Natural killer cell treated with Interleukin-12 subunit alpha and Interleukin-12 subunit beta and Interleukin-15 and Interleukin-18, amount 100 ng/mL, for 72 hours (primary cell): Measurements from ENCODE around the gene DAPK1. TPM values are rescaled to one million over a fixed set of nuclear protein-coding genes. Genes with fewer than 3 reads are reported as not detected.

Experiments
- ATAC-seq, 2 donors: fragments of 150-1000 bp; cut with Tn5 transposase in 1 of 2; sonication (Bioruptor Pico), chemical (Tn5 transposase) in 1 of 2; 2 replicates each; pipeline ENCODE4 v1.10.0; 2021
- DNase-seq: peaks from one replicate; pipeline ENCODE4 v3.0.0; 2022; ENCODE audit warnings: low spot score
- H3K27ac Mint-ChIP-seq, 2 donors: 1 replicate in 1 of 2; 2 replicates in 1 of 2; pipeline ENCODE4 v1.8.0; 2022; ENCODE audit warnings: mixed read lengths in 2 of 2, mild to moderate bottlenecking in 1 of 2, moderate library complexity in 1 of 2
- H3K27me3 Mint-ChIP-seq, 2 donors: 1 replicate in 1 of 2; 2 replicates in 1 of 2; pipeline ENCODE4 v1.8.0; 2022; ENCODE audit warnings: mixed read lengths in 2 of 2
- H3K36me3 Mint-ChIP-seq: one replicate; pipeline ENCODE4 v1.8.0; 2022; ENCODE audit warnings: mixed read lengths
- H3K4me1 Mint-ChIP-seq, 2 donors: 1 replicate in 1 of 2; 2 replicates in 1 of 2; pipeline ENCODE4 v1.8.0; 2022; ENCODE audit warnings: low read depth in 2 of 2, mixed read lengths in 2 of 2, mild to moderate bottlenecking in 1 of 2
- H3K4me3 Mint-ChIP-seq: one replicate; pipeline ENCODE4 v1.8.0; 2022; ENCODE audit warnings: mixed read lengths
- H3K9me3 Mint-ChIP-seq: 2 replicates; pipeline ENCODE4 v1.8.0; 2022; ENCODE audit warnings: mixed read lengths
- total RNA-seq, 2 donors: library from RNA; stranded (reverse); gene quantifications; one replicate each; pipeline ENCODE4 v1.2.3, GENCODE V29; 2022

The DAPK1 gene
- total RNA-seq, 2 donors from 2014 or later: 8.5 to 31.7 TPM

DNA sequence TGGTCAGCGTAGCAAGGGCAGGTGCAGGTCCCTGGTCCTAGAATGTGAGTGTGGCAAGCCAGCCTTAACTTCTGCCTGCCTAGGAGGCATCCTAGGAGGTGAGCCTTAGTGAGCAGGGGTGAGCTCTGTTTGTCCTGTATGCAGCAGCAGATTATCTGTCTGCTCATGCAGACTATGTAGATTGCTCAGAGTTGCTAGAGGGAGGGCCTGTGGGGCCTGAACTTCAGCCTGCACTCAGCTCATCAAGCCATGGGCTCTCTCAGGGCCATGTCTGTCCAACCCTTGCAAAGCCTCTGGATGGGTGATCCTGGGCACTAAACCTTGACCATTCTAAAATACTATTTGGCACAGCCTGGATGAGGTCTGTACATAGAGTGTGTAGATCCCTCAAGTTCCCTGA is 219.8 kb downstream of the DAPK1 start:
- peaks cover 7 to 20% of the 10 kb centered on the region in 2 donors for H3K4me1 Mint-ChIP-seq
- peaks cover 25 to 39% of the 10 kb centered on the region in 2 donors for H3K27me3 Mint-ChIP-seq
- H3K27ac Mint-ChIP-seq: no peak overlapping the region
- H3K4me3 Mint-ChIP-seq: no peak overlapping the region
- ATAC-seq: no peak
- H3K36me3 Mint-ChIP-seq: no peaks in the 10 kb centered on the region
- no peak for DNase-seq
- H3K9me3 Mint-ChIP-seq: peaks cover 6% of the 10 kb centered on the region

DNA sequence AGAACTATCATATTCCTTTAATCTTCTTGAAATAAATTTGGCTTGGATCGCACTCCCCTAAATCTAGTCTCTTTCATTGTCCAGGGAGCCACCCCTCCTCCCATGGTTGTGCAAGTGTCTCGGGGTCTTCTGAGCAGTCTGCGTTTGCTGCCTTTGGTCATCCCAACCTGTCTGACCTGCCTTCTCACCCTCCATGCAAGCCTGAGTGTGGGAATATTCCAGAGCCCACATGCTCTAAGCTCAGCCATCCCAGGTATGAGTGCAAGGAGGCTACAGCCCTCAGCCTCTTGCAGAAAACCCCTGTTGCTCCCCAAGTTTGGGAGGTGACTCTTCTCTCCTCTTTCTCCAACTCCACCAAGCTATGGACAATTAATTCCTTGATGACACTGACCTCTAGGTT is 220.6 kb downstream of the DAPK1 start:
- Mint-ChIP-seq H3K36me3 (no peaks in the 10 kb centered on the region), H3K9me3 (no peaks in the 10 kb centered on the region), H3K27ac (no peak overlapping the region), H3K27me3 (peaks cover 21 to 31% of the 10 kb centered on the region in 2 donors), H3K4me1 (peaks cover under 1 to 13% of the 10 kb centered on the region in 2 donors), H3K4me3 (no peak overlapping the region)
- ATAC-seq: no peak
- DNase-seq: no peak

- no peak for DNase-seq
- peaks cover 0 to 5% of the 10 kb centered on the region in 2 donors for H3K4me1 Mint-ChIP-seq
- no peak overlapping the region for H3K27ac Mint-ChIP-seq
- H3K36me3 Mint-ChIP-seq: no peaks in the 10 kb centered on the region
- H3K27me3 Mint-ChIP-seq: peaks cover 22 to 31% of the 10 kb centered on the region in 2 donors
- H3K4me3 Mint-ChIP-seq: no peak overlapping the region
- ATAC-seq: no peak
- H3K9me3 Mint-ChIP-seq: no peaks in the 10 kb centered on the region
These were observed 221.4 kb downstream of the DAPK1 start for GRCh38 chr9:87718852-87719612.

DNA sequence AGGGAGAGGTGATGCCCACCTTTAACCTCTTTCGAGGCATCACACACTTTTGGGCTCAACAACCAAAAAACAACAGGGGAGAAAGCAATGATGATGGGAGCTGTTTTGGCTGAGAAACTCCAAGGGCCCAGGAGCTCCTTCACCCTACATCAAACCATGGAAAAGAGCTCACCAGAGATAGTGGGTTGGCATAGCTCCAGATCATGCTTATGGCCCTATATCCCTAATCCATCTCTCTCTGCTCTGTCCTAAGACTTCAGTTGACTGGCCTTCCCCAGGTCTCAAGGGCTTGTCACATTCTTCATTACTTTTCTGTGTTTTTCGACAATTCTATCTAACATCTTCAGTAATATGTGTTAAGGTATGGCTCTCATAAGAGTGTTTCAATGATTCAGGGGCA is 222.5 kb downstream of the DAPK1 start:
- Mint-ChIP-seq H3K27ac (no peak overlapping the region), H3K9me3 (no peaks in the 10 kb centered on the region), H3K27me3 (peaks cover 24 to 31% of the 10 kb centered on the region in 2 donors)

GRCh38 chr9:87722393-87723088 is 224.9 kb downstream of the DAPK1 start:
- no peak overlapping the region for H3K27ac Mint-ChIP-seq
- no peaks in the 10 kb centered on the region for H3K36me3 Mint-ChIP-seq
- no peak overlapping the region for H3K4me3 Mint-ChIP-seq
- peaks cover 31 to 33% of the 10 kb centered on the region in 2 donors for H3K27me3 Mint-ChIP-seq
- ATAC-seq (no peak), DNase-seq (no peak)
- no peaks in the 10 kb centered on the region for H3K9me3 Mint-ChIP-seq
- peaks cover 0 to 6% of the 10 kb centered on the region in 2 donors for H3K4me1 Mint-ChIP-seq

More for the DNA sequence above, 222.5 kb downstream of the DAPK1 start:
- Mint-ChIP-seq H3K36me3 (no peaks in the 10 kb centered on the region), H3K4me3 (no peak overlapping the region), H3K4me1 (no peaks in the 10 kb centered on the region)
- ATAC-seq (no peak), DNase-seq (no peak)

- Mint-ChIP-seq H3K4me1 (peaks cover 0 to 6% of the 10 kb centered on the region in 2 donors), H3K9me3 (no peaks in the 10 kb centered on the region)
- ATAC-seq: no peak
These were observed 227.8 kb downstream of the DAPK1 start for GRCh38 chr9:87725356-87725899.

GRCh38 chr9:87725900-87726709 is 228.4 kb downstream of the DAPK1 start, which contains the start of gene CTSL:
Gene CTSL, plus strand, starts transcription at chr9:87726119. Its CDS starts 1,485 bp downstream, at chr9:87727604.
- Mint-ChIP-seq H3K27me3 (peaks cover 31 to 32% of the 10 kb centered on the region in 2 donors), H3K4me1 (peaks cover 0 to 6% of the 10 kb centered on the region in 2 donors), H3K27ac (peak within 1 kb of the TSS; percentile 22 to 50), H3K9me3 (no peaks in the 10 kb centered on the region), H3K4me3 (peak within 1 kb of the TSS; percentile 80), H3K36me3 (no peaks in the 10 kb centered on the region)
- ATAC-seq: peak; percentile 71 to 80
- DNase-seq: peak; percentile 67

More at GRCh38 chr9:87725356-87725899, 227.8 kb downstream of the DAPK1 start:
- Mint-ChIP-seq H3K36me3 (no peaks in the 10 kb centered on the region), H3K4me3 (peak overlapping the region; percentile 80), H3K27me3 (peaks cover 28 to 31% of the 10 kb centered on the region in 2 donors), H3K27ac (peak overlapping the region; percentile 22 to 50)
- DNase-seq: no peak

- DNase-seq (no peak), ATAC-seq (no peak)
- Mint-ChIP-seq H3K27ac (no peak overlapping the region), H3K4me3 (no peak overlapping the region), H3K4me1 (peaks cover 0 to 6% of the 10 kb centered on the region in 2 donors), H3K27me3 (peaks cover 36 to 46% of the 10 kb centered on the region in 2 donors), H3K9me3 (no peaks in the 10 kb centered on the region), H3K36me3 (no peaks in the 10 kb centered on the region)
These were observed 231.6 kb downstream of the DAPK1 start for GRCh38 chr9:87729246-87729645.

- DNase-seq: no peak
- peaks cover 0 to 2% of the 10 kb centered on the region in 2 donors for H3K4me1 Mint-ChIP-seq
- H3K9me3 Mint-ChIP-seq: no peaks in the 10 kb centered on the region
- peaks cover 28 to 47% of the 10 kb centered on the region in 2 donors for H3K27me3 Mint-ChIP-seq
- ATAC-seq: no peak
- no peak overlapping the region for H3K4me3 Mint-ChIP-seq
- no peak overlapping the region for H3K27ac Mint-ChIP-seq
- H3K36me3 Mint-ChIP-seq: no peaks in the 10 kb centered on the region
These were observed 233.7 kb downstream of the DAPK1 start for GRCh38 chr9:87731321-87731720.

- H3K36me3 Mint-ChIP-seq: no peaks in the 10 kb centered on the region
- no peak overlapping the region for H3K27ac Mint-ChIP-seq
- H3K9me3 Mint-ChIP-seq: no peaks in the 10 kb centered on the region
- peaks cover 28 to 47% of the 10 kb centered on the region in 2 donors for H3K27me3 Mint-ChIP-seq
- ATAC-seq: no peak
- no peak overlapping the region for H3K4me3 Mint-ChIP-seq
- no peaks in the 10 kb centered on the region for H3K4me1 Mint-ChIP-seq
- DNase-seq: no peak
These were observed 234.7 kb downstream of the DAPK1 start for GRCh38 chr9:87732344-87732743.

- no peak overlapping the region for H3K27ac Mint-ChIP-seq
- no peak for DNase-seq
- ATAC-seq: no peak
- H3K4me3 Mint-ChIP-seq: no peak overlapping the region
- H3K9me3 Mint-ChIP-seq: no peaks in the 10 kb centered on the region
- peaks cover 26 to 44% of the 10 kb centered on the region in 2 donors for H3K27me3 Mint-ChIP-seq
- no peaks in the 10 kb centered on the region for H3K36me3 Mint-ChIP-seq
- no peaks in the 10 kb centered on the region for H3K4me1 Mint-ChIP-seq
These were observed 235.1 kb downstream of the DAPK1 start for GRCh38 chr9:87732756-87733155.

- no peaks in the 10 kb centered on the region for H3K36me3 Mint-ChIP-seq
- peaks cover 24 to 46% of the 10 kb centered on the region in 2 donors for H3K27me3 Mint-ChIP-seq
- H3K27ac Mint-ChIP-seq: no peak overlapping the region
- no peaks in the 10 kb centered on the region for H3K4me1 Mint-ChIP-seq
- H3K9me3 Mint-ChIP-seq: no peaks in the 10 kb centered on the region
- no peak overlapping the region for H3K4me3 Mint-ChIP-seq
- ATAC-seq (no peak), DNase-seq (no peak)
These were observed 235.8 kb downstream of the DAPK1 start for GRCh38 chr9:87733273-87734052.

- no peak overlapping the region for H3K27ac Mint-ChIP-seq
- no peak for DNase-seq
- ATAC-seq: no peak
- H3K4me1 Mint-ChIP-seq: no peaks in the 10 kb centered on the region
- no peak overlapping the region for H3K4me3 Mint-ChIP-seq
- H3K27me3 Mint-ChIP-seq: peaks cover 24 to 46% of the 10 kb centered on the region in 2 donors
- H3K9me3 Mint-ChIP-seq: no peaks in the 10 kb centered on the region
- no peaks in the 10 kb centered on the region for H3K36me3 Mint-ChIP-seq
These were observed 236.4 kb downstream of the DAPK1 start for GRCh38 chr9:87734106-87734505.
